H1 (cell line): ENCODE measurements around the gene PPM1M. TPM values are rescaled to one million over a fixed set of nuclear protein-coding genes. Genes with fewer than 3 reads are reported as not detected.

Experiments used
- CTCF ChIA-PET: fragments of 300-600 bp; sonication (Branson Sonifier 250); formaldehyde crosslinking; loops from one replicate; lab custom pipeline; 2021; ENCODE audit not compliant: partially characterized antibody; lab: Charles Lee
- POLR2A ChIA-PET: fragments of 300-600 bp; sonication (Branson Sonifier 250); formaldehyde crosslinking; loops from one replicate; lab custom pipeline; 2021; ENCODE audit warnings: inconsistent platforms; ENCODE audit not compliant: partially characterized antibody; lab: Charles Lee
- DNase-seq, 2 experiments: peaks; one replicate each; pipeline versions ENCODE4 v3.0.0 to v3.0.0-alpha.2; 2010 to 2022; ENCODE audit warnings: low spot score in 2 of 2, low read depth in 1 of 2, mixed read lengths in 1 of 2
- FAIRE-seq: peaks from 2 replicates; lab custom pipeline; 2011; peaks lifted over from hg19 to GRCh38; lab: Jason Lieb, UNC
- H2AFZ ChIP-seq: 2 replicates; pipeline ENCODE4 v1.8.1; 2012; ENCODE audit warnings: low read length, inconsistent platforms
- H2AK5ac ChIP-seq: 2 replicates; pipeline ENCODE4 v1.6.1; 2013; ENCODE audit warnings: low read depth, low read length
- H2BK120ac ChIP-seq: replicated peaks from 2 replicates; pipeline ENCODE3; 2013; ENCODE audit warnings: low read depth, low read length, inconsistent platforms
- H2BK12ac ChIP-seq: 2 replicates; pipeline ENCODE4 v1.6.1; 2013; ENCODE audit warnings: low read depth, low read length
- H2BK15ac ChIP-seq: 2 replicates; pipeline ENCODE4 v1.6.1; 2013; ENCODE audit warnings: low read length
- H2BK20ac ChIP-seq: 2 replicates; pipeline ENCODE4 v1.6.1; 2013; ENCODE audit warnings: low read length
- H2BK5ac ChIP-seq: 2 replicates; pipeline ENCODE4 v1.6.1; 2013; ENCODE audit warnings: low read depth, low read length
- H3K14ac ChIP-seq: 2 replicates; pipeline ENCODE4 v1.6.1; 2013; ENCODE audit warnings: inconsistent platforms; ENCODE audit not compliant: insufficient read length
- H3K18ac ChIP-seq: 2 replicates; pipeline ENCODE4 v1.6.1; 2013; ENCODE audit warnings: low read length; ENCODE audit errors: extremely low read depth
- H3K23ac ChIP-seq: 2 replicates; pipeline ENCODE4 v1.6.1; 2013; ENCODE audit warnings: inconsistent platforms; ENCODE audit not compliant: insufficient read length
- H3K23me2 ChIP-seq: 2 replicates; pipeline ENCODE4 v1.6.1; 2013; ENCODE audit warnings: low read depth, low read length
- H3K27ac ChIP-seq: 2 replicates; pipeline ENCODE4 v1.6.1; 2011; ENCODE audit warnings: low read depth, low read length, inconsistent platforms
- H3K27me3 ChIP-seq, 4 experiments: replicated peaks in 1 of 4; 1 replicate in 1 of 4; 2 replicates in 3 of 4; pipeline versions ENCODE4 v1.6.1 to v1.8.1; 2011 to 2013; ENCODE audit warnings: low read length in 3 of 4, mild to moderate bottlenecking in 3 of 4, inconsistent platforms in 2 of 4, mixed read lengths in 2 of 4, moderate library complexity in 1 of 4; ENCODE audit not compliant: control insufficient read depth in 3 of 4, insufficient read depth in 3 of 4; ENCODE audit errors: extremely low read depth in 1 of 4
- H3K36me3 ChIP-seq, 4 experiments: 2 replicates each; pipeline versions ENCODE4 v1.6.1 to v1.8.1; 2011 to 2013; ENCODE audit warnings: mild to moderate bottlenecking in 4 of 4, low read length in 3 of 4, moderate library complexity in 2 of 4, control low read depth in 1 of 4, inconsistent platforms in 1 of 4; ENCODE audit not compliant: insufficient read depth in 4 of 4, control insufficient read depth in 2 of 4
- H3K4ac ChIP-seq: replicated peaks from 2 replicates; pipeline ENCODE3; 2013; ENCODE audit warnings: low read length, low read depth, mixed read lengths, inconsistent platforms; ENCODE audit not compliant: insufficient read length
- H3K4me1 ChIP-seq, 4 experiments: replicated peaks in 1 of 4; 1 replicate in 1 of 4; 2 replicates in 3 of 4; pipeline versions ENCODE4 v1.6.1 to v1.8.1; 2011 to 2013; ENCODE audit warnings: low read length in 3 of 4, inconsistent platforms in 2 of 4, mixed read lengths in 1 of 4; ENCODE audit not compliant: insufficient read depth in 4 of 4, control insufficient read depth in 3 of 4
- H3K4me2 ChIP-seq, 2 experiments: 2 replicates each; pipeline versions ENCODE4 v1.6.1 to v1.8.1; 2011 to 2013; ENCODE audit warnings: low read depth in 2 of 2, low read length in 2 of 2, control low read depth in 1 of 2, inconsistent platforms in 1 of 2, mild to moderate bottlenecking in 1 of 2; ENCODE audit not compliant: insufficient read depth in 1 of 2
- H3K4me3 ChIP-seq, 4 experiments: fragments of 200-600, 300-600 bp in 1 of 4; sonication (generic), shearing (Covaris generic), sonication (Bioruptor Twin) in 1 of 4; 2 replicates each; pipeline versions ENCODE4 v1.5.1 to v1.8.1; 2011 to 2016; ENCODE audit warnings: low read length in 4 of 4, low read depth in 3 of 4, control low read depth in 2 of 4, inconsistent platforms in 2 of 4, mild to moderate bottlenecking in 2 of 4, mixed read lengths in 1 of 4, moderate library complexity in 1 of 4; ENCODE audit not compliant: insufficient read depth in 2 of 4; ENCODE audit errors: extremely low read depth in 1 of 4
- H3K56ac ChIP-seq: replicated peaks from 2 replicates; pipeline ENCODE3; 2013; ENCODE audit warnings: low read depth, mild to moderate bottlenecking, mixed read lengths, low read length, inconsistent platforms; ENCODE audit not compliant: insufficient read length
- H3K79me1 ChIP-seq: 2 replicates; pipeline ENCODE4 v1.6.1; 2013; ENCODE audit warnings: low read depth, low read length, control low read depth
- H3K79me2 ChIP-seq, 2 experiments: 2 replicates each; pipeline versions ENCODE4 v1.6.1 to v1.8.1; 2012 to 2013; ENCODE audit warnings: low read length in 2 of 2, mild to moderate bottlenecking in 2 of 2, inconsistent platforms in 1 of 2; ENCODE audit not compliant: insufficient read depth in 2 of 2, control insufficient read depth in 1 of 2
- H3K9ac ChIP-seq, 4 experiments: replicated peaks in 1 of 4; 1 replicate in 1 of 4; 2 replicates in 3 of 4; pipeline versions ENCODE4 v1.6.1 to v1.8.1; 2011 to 2013; ENCODE audit warnings: low read depth in 3 of 4, low read length in 3 of 4, control low read depth in 2 of 4, mild to moderate bottlenecking in 2 of 4, moderate library complexity in 2 of 4, inconsistent platforms in 1 of 4; ENCODE audit errors: extremely low read depth in 1 of 4
- H3K9me3 ChIP-seq, 2 experiments: 2 replicates each; pipeline versions ENCODE4 v1.6.1 to v1.8.1; 2012 to 2013; ENCODE audit warnings: mild to moderate bottlenecking in 2 of 2, moderate library complexity in 2 of 2, control low read depth in 1 of 2, inconsistent platforms in 1 of 2, low read depth in 1 of 2, low read length in 1 of 2, mixed read lengths in 1 of 2; ENCODE audit not compliant: insufficient read depth in 2 of 2
- H4K20me1 ChIP-seq, 2 experiments: replicated peaks in 1 of 2; 2 replicates each; pipeline versions ENCODE3 to v1.8.1; 2011 to 2013; ENCODE audit warnings: inconsistent platforms in 2 of 2, low read length in 2 of 2, mild to moderate bottlenecking in 1 of 2; ENCODE audit not compliant: insufficient read depth in 2 of 2, control insufficient read depth in 1 of 2
- H4K5ac ChIP-seq: 2 replicates; pipeline ENCODE4 v1.6.1; 2013; ENCODE audit warnings: low read length, low read depth, mixed read lengths, inconsistent platforms; ENCODE audit not compliant: insufficient read length
- H4K8ac ChIP-seq: 2 replicates; pipeline ENCODE4 v1.8.0; 2013; ENCODE audit warnings: mild to moderate bottlenecking, moderate library complexity, low read length, inconsistent platforms; ENCODE audit not compliant: insufficient read depth; ENCODE audit errors: extremely low read depth
- H4K91ac ChIP-seq: replicated peaks from 2 replicates; pipeline ENCODE3; 2013; ENCODE audit warnings: low read length, mixed read lengths, inconsistent platforms; ENCODE audit not compliant: insufficient read length
- NANOG ChIP-seq: IDR thresholded peaks from 2 replicates; pipeline ENCODE4 v1.6.1; 2011; ENCODE audit warnings: low read length, low read depth, mild to moderate bottlenecking, inconsistent platforms; ENCODE audit not compliant: insufficient read depth, poor library complexity, severe bottlenecking
- RAD21 ChIP-seq, 2 experiments: IDR thresholded peaks in 1 of 2; conservative IDR thresholded peaks in 1 of 2; 2 replicates each; pipeline ENCODE4 v1.6.1; 2011; ENCODE audit warnings: low read depth in 2 of 2, low read length in 2 of 2, improper control_type of control experiment in 1 of 2, inconsistent platforms in 1 of 2, mild to moderate bottlenecking in 1 of 2, moderate library complexity in 1 of 2
- RFX5 ChIP-seq: IDR thresholded peaks from 2 replicates; pipeline ENCODE4 v1.6.1; 2011; ENCODE audit warnings: low read depth, low read length, improper control_type of control experiment, borderline replicate concordance
- SIRT6 ChIP-seq: IDR thresholded peaks from one replicate; pipeline ENCODE4 v1.7.1; 2012; ENCODE audit warnings: low read length, inconsistent platforms
- SP1 ChIP-seq: IDR thresholded peaks from 2 replicates; pipeline ENCODE4 v1.6.1; 2011; ENCODE audit warnings: low read depth, low read length
- SUZ12 ChIP-seq: fragments of 200-600 bp; sonication (generic); IDR thresholded peaks from 2 replicates; pipeline ENCODE4 v1.6.1; 2012; ENCODE audit warnings: mild to moderate bottlenecking, inconsistent platforms, low read length, moderate library complexity, mixed read lengths
- USF2 ChIP-seq: IDR thresholded peaks from 2 replicates; pipeline ENCODE4 v1.6.1; 2011; ENCODE audit warnings: low read length, improper control_type of control experiment
- WGBS, 2 experiments: shearing (Covaris generic) in 1 of 2; methylation state at CpG; one replicate each; pipeline versions ENCODE4 v1.1.6 to v1.1.7; 2013 to 2015; ENCODE audit warnings: low lambda C conversion rate in 2 of 2, mixed read lengths in 2 of 2, inconsistent platforms in 1 of 2, low coverage in 1 of 2, missing lambda C conversion rate in 1 of 2; ENCODE audit not compliant: insufficient replicate concordance in 2 of 2, insufficient coverage in 1 of 2, insufficient read length in 1 of 2; ENCODE audit errors: extremely low coverage in 1 of 2, missing lambda C conversion rate in 1 of 2; 5-methylcytosine and 5-hydroxymethylcytosine counted together
- polyA plus RNA-seq, 7 experiments: library from polyadenylated mRNA; depleted of rRNA in 3 of 7; stranded (reverse) in 5 of 7; unstranded in 2 of 7; fragments of >200 nt in 5 of 7; fragments of 200-250 nt in 2 of 7; gene quantifications; 1 replicate in 5 of 7; 2 replicates in 1 of 7; 4 replicates in 1 of 7; pipeline versions ENCODE4 v1.2.1 to v1.2.3, GENCODE V29; 2011 to 2013; ENCODE audit warnings: missing spikeins in 2 of 7, mixed read lengths in 2 of 7
- total RNA-seq: library from RNA; stranded (reverse); fragmentation: NEBNext Ultra II Directional; extraction: Animal tissue kit (Norgen Biotek cat#: 25700); gene quantifications from 2 replicates; pipeline ENCODE4 v1.2.1, GENCODE V29; 2021
- TF ChIP-seq, protein P1 (sequence below): IDR thresholded peaks from 2 replicates; pipeline ENCODE4 v1.6.1; 2012; ENCODE audit warnings: low read length, inconsistent platforms

The PPM1M gene
- total and polyA plus RNA-seq, 2 of the 8 experiments (the other 6 are each of a cell fraction or from before 2014, with no cell fraction given) = 5.2 to 6.3 TPM

DNA sequence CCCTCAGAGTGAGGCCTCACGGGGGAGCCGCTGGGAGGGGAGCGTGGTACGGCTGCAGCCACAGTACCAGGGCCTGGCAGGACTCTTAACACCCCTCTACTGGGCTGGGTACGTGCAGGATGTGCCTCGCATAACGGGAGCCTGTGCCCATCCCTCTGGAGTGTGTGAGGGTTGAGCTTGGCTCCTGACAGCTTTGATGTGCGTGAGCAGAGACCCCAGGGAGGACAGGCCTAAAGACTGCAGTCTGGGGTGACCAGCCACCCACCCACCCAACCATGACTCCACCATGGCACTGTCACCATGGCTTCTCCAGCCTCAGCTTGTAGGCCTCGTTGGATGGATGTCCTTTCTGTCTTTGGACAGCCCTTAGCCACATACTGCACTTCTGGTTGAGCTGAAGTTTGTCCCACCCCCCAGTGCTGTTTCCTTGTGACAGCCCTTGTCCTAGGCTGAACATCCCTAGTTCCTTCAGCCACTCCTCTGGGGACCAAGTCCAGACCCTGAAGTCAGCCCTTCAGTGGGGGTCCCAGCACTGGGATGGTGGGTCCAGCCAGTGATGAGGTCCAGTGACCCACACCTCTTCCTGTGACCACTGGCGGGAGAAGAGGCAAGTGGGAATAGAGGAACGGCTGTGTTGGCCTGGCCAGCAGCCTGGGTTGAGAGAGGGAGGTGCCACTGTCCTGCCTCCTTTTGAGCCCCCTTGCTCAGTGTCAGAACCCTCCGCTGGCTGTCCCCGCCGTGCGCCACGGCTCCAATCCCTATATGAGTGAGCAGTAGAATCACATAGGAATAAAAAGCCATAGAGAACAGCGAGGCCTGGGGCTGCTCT lies 48.1 kb downstream of the PPM1M start:
- no peak overlapping the region; the same call in 1 of the 2 replicates for H4K8ac ChIP-seq
- H3K56ac ChIP-seq = no peak overlapping the region
- no peak overlapping the region for H2AK5ac ChIP-seq
- CTCF ChIA-PET = interaction anchor here (1.3 to 15.3 kb wide), 4 partner anchors 13 to 93 kb away, joined by 3 to 198 read pairs (median 70); no protein-coding TSS in a partner anchor
- no peaks in the 10 kb centered on the region for H3K79me2 ChIP-seq
- no peaks in the 10 kb centered on the region for H3K9me3 ChIP-seq
- DNase-seq (no peak), FAIRE-seq (no peak)
- no peaks in the 10 kb centered on the region for H4K20me1 ChIP-seq
- no peak overlapping the region for H4K91ac ChIP-seq
- peaks cover 3% of the 10 kb centered on the region for H3K23me2 ChIP-seq
- no peak overlapping the region for H3K4me3 ChIP-seq
- POLR2A ChIA-PET = no interaction called here
- WGBS, 2 experiments = 91% methylated on average over 17 of the region's 17 CpGs; no CpG with 5 or more reads in 1 of the 2 experiments
- peaks cover 0 to 8% (median 2%) of the 10 kb centered on the region in 4 experiments; a peak in 2 of 7 replicates for H3K27me3 ChIP-seq
- H3K9ac ChIP-seq = no peak overlapping the region
- H2BK120ac ChIP-seq = no peak overlapping the region
- no peak overlapping the region for H2BK12ac ChIP-seq
- no peaks in the 10 kb centered on the region for H3K36me3 ChIP-seq
- H3K27ac ChIP-seq = no peak overlapping the region
- H3K79me1 ChIP-seq = no peaks in the 10 kb centered on the region; the same call in 1 of the 2 replicates
- H3K4me1 ChIP-seq = peaks cover 0 to 13% (median 6%) of the 10 kb centered on the region in 4 experiments; a peak in 6 of 7 replicates
- no peak overlapping the region for H3K14ac ChIP-seq
- no peak overlapping the region for H2BK5ac ChIP-seq
- no peak overlapping the region for H3K4ac ChIP-seq
- H3K18ac ChIP-seq = no peak overlapping the region
- no peak overlapping the region for H2BK15ac ChIP-seq
- H3K23ac ChIP-seq = no peak overlapping the region
- H2BK20ac ChIP-seq = no peak overlapping the region
- H2AFZ ChIP-seq = no peak overlapping the region
- no peak overlapping the region for H3K4me2 ChIP-seq
- H4K5ac ChIP-seq = no peak overlapping the region
- TF ChIP-seq RAD21 (IDR thresholded peaks at IDR 0.05 in 1 of 2, conservative IDR thresholded peaks at IDR 0.05 in 1 of 2; ENCODE audit: low read depth in 2 of 2, low read length in 2 of 2) = no peak
- TF ChIP-seq SUZ12 = no peak
- TF ChIP-seq, protein P1, sequence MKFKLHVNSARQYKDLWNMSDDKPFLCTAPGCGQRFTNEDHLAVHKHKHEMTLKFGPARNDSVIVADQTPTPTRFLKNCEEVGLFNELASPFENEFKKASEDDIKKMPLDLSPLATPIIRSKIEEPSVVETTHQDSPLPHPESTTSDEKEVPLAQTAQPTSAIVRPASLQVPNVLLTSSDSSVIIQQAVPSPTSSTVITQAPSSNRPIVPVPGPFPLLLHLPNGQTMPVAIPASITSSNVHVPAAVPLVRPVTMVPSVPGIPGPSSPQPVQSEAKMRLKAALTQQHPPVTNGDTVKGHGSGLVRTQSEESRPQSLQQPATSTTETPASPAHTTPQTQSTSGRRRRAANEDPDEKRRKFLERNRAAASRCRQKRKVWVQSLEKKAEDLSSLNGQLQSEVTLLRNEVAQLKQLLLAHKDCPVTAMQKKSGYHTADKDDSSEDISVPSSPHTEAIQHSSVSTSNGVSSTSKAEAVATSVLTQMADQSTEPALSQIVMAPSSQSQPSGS = no peak
- no peak for TF ChIP-seq SP1
- TF ChIP-seq RFX5 = no peak
- TF ChIP-seq SIRT6 = no peak
- no peak for TF ChIP-seq NANOG
- TF ChIP-seq USF2 = no peak
